HCT116 (cell line): ENCODE measurements around the gene CISD3. TPM values are rescaled to one million over a fixed set of nuclear protein-coding genes. Genes with fewer than 3 reads are reported as not detected.

Source experiments
- ATAC-seq: fragments of 200-7000 bp; cut with Tn5 transposase; 2 replicates; pipeline ENCODE4 v1.9.1; 2020; ENCODE audit warnings: mild to moderate bottlenecking, moderate library complexity
- BruUV-seq: library from RNA; stranded (reverse); fragments of 400-500 nt; replicated peaks from 2 replicates; lab custom pipeline; 2021; lab: Mats Ljungman, UMichigan
- CTCF ChIA-PET: fragments of 300-600 bp; sonication (Branson Sonifier 250); formaldehyde crosslinking; loops from one replicate; lab custom pipeline; 2021; ENCODE audit warnings: antibody characterized with exemption; lab: Charles Lee
- POLR2A ChIA-PET: fragments of 300-600, 350-600 bp; sonication (Branson Sonifier 250); formaldehyde crosslinking; loops from one replicate; lab custom pipeline; 2021; ENCODE audit warnings: antibody characterized with exemption; lab: Charles Lee
- RAD21 ChIA-PET, 2 experiments: fragments of 300-600 bp; sonication (Branson Sonifier 250); formaldehyde crosslinking; loops; one replicate each; lab custom pipeline; 2023; ENCODE audit warnings: low total read pairs in 2 of 2; ENCODE audit not compliant: uncharacterized antibody in 2 of 2, unreplicated experiment in 2 of 2, low non-redundant PET in 1 of 2; lab: Charles Lee
- DNase-seq: peaks from one replicate; pipeline ENCODE4 v3.0.0-alpha.2; 2010; ENCODE audit warnings: low read depth, low spot score
- H2AFZ ChIP-seq: fragments of 200-600 bp; shearing (Covaris generic), sonication (generic); 2 replicates; pipeline ENCODE4 v1.6.1; 2017; ENCODE audit warnings: low read depth, mixed run types, mixed read lengths, antibody characterized with exemption, low read length; ENCODE audit not compliant: poor library complexity, severe bottlenecking
- H3K27ac ChIP-seq: 2 replicates; pipeline ENCODE4 v1.5.1; 2012; ENCODE audit warnings: low read depth, low read length
- H3K27me3 ChIP-seq: fragments of 200-600 bp; sonication (generic); 2 replicates; pipeline ENCODE4 v1.6.1; 2016; ENCODE audit warnings: mixed run types, low read length, mixed read lengths; ENCODE audit not compliant: insufficient read depth
- H3K36me3 ChIP-seq, 2 experiments: fragments of 200-500 bp in 1 of 2; fragments of 200-600 bp in 1 of 2; sonication (Bioruptor generic) in 1 of 2; sonication (generic) in 1 of 2; 2 replicates each; pipeline versions ENCODE4 v1.5.1 to v1.6.1; 2014 to 2016; ENCODE audit warnings: low read length in 2 of 2, inconsistent platforms in 1 of 2, mixed read lengths in 1 of 2, mixed run types in 1 of 2; ENCODE audit not compliant: insufficient read depth in 2 of 2, control insufficient read depth in 1 of 2
- H3K4me1 ChIP-seq, 2 experiments: fragments of 200-600 bp in 1 of 2; sonication (generic) in 1 of 2; 2 replicates each; pipeline versions ENCODE4 v1.5.1 to v1.6.1; 2012 to 2017; ENCODE audit warnings: low read length in 2 of 2, inconsistent platforms in 1 of 2, mild to moderate bottlenecking in 1 of 2, mixed read lengths in 1 of 2, mixed run types in 1 of 2, moderate library complexity in 1 of 2; ENCODE audit not compliant: insufficient read depth in 2 of 2, control insufficient read depth in 1 of 2
- H3K4me2 ChIP-seq: fragments of 200-600 bp; sonication (generic); 2 replicates; pipeline ENCODE4 v1.6.1; 2017; ENCODE audit warnings: mixed run types, low read length, mixed read lengths
- H3K4me3 ChIP-seq, 2 experiments: fragments of 200-600 bp in 1 of 2; sonication (generic) in 1 of 2; replicated peaks in 1 of 2; 2 replicates each; pipeline ENCODE4 v1.5.1; 2011 to 2016; ENCODE audit warnings: low read length in 2 of 2, control low read depth in 1 of 2, low read depth in 1 of 2, mild to moderate bottlenecking in 1 of 2, mixed read lengths in 1 of 2, mixed run types in 1 of 2
- H3K79me2 ChIP-seq: fragments of 200-600 bp; sonication (generic); 2 replicates; pipeline ENCODE4 v1.6.1; 2017; ENCODE audit warnings: mild to moderate bottlenecking, mixed run types, low read length, moderate library complexity, mixed read lengths; ENCODE audit not compliant: insufficient read depth
- H3K9ac ChIP-seq: fragments of 200-600 bp; sonication (generic); 2 replicates; pipeline ENCODE4 v1.6.1; 2016; ENCODE audit warnings: low read length, mixed read lengths
- H3K9me2 ChIP-seq: fragments of 200-600 bp; sonication (generic), shearing (Covaris generic); 2 replicates; pipeline ENCODE4 v1.6.1; 2017; ENCODE audit warnings: mixed run types, mild to moderate bottlenecking, moderate library complexity; ENCODE audit not compliant: insufficient read depth
- H3K9me3 ChIP-seq, 2 experiments: fragments of 200-500 bp in 1 of 2; fragments of 200-600 bp in 1 of 2; sonication (Bioruptor generic) in 1 of 2; sonication (generic) in 1 of 2; 2 replicates each; pipeline ENCODE4 v1.6.1; 2014 to 2017; ENCODE audit warnings: low read length in 2 of 2, mixed read lengths in 2 of 2, inconsistent platforms in 1 of 2, low read depth in 1 of 2, mild to moderate bottlenecking in 1 of 2, mixed run types in 1 of 2, moderate library complexity in 1 of 2; ENCODE audit not compliant: control insufficient read depth in 1 of 2, insufficient read depth in 1 of 2
- H4K20me1 ChIP-seq: fragments of 200-600 bp; sonication (generic), shearing (Covaris generic); 2 replicates; pipeline ENCODE4 v1.6.1; 2017; ENCODE audit warnings: mixed run types, mild to moderate bottlenecking, moderate library complexity; ENCODE audit not compliant: insufficient read depth
- CBX3 ChIP-seq: IDR thresholded peaks from 2 replicates; pipeline ENCODE4 v1.6.1; 2012; ENCODE audit warnings: low read depth
- CEBPB ChIP-seq: IDR thresholded peaks from 2 replicates; pipeline ENCODE4 v1.6.1; 2012; ENCODE audit warnings: low read depth
- CTCF ChIP-seq, 3 experiments: fragments of 200-600 bp in 1 of 3; sonication (generic) in 1 of 3; IDR thresholded peaks in 2 of 3; conservative IDR thresholded peaks in 1 of 3; 2 replicates each; pipeline ENCODE4 v1.5.1; 2012 to 2017; ENCODE audit warnings: low read depth in 2 of 3, low read length in 2 of 3, antibody characterized with exemption in 1 of 3, borderline replicate concordance in 1 of 3, control low read depth in 1 of 3, mild to moderate bottlenecking in 1 of 3, mixed read lengths in 1 of 3, mixed run types in 1 of 3, moderate library complexity in 1 of 3; ENCODE audit not compliant: insufficient read depth in 1 of 3
- ELF1 ChIP-seq: IDR thresholded peaks from 2 replicates; pipeline ENCODE4 v1.6.1; 2012; ENCODE audit warnings: low read depth, borderline replicate concordance
- EZH2 ChIP-seq: fragments of 200-600 bp; sonication (generic); IDR thresholded peaks from 2 replicates; pipeline ENCODE4 v1.6.1; 2017; ENCODE audit warnings: antibody characterized with exemption, mixed run types
- EZH2phosphoT487 ChIP-seq: fragments of 200-600 bp; IDR thresholded peaks from 2 replicates; pipeline ENCODE4 v1.6.1; 2018; ENCODE audit warnings: antibody characterized with exemption, borderline replicate concordance
- POLR2AphosphoS5 ChIP-seq: IDR thresholded peaks from 2 replicates; pipeline ENCODE4 v1.6.1; 2011; ENCODE audit warnings: mild to moderate bottlenecking, low read depth, low read length, moderate library complexity
- SIN3A ChIP-seq: IDR thresholded peaks from 2 replicates; pipeline ENCODE4 v1.6.1; 2012; ENCODE audit warnings: low read depth
- YY1 ChIP-seq: IDR thresholded peaks from 2 replicates; pipeline ENCODE4 v1.6.1; 2011; ENCODE audit warnings: low read length, low read depth, moderate library complexity, mild to moderate bottlenecking; ENCODE audit not compliant: insufficient replicate concordance; ENCODE audit errors: extremely low read depth
- intact Hi-C: fragments of 100-400 bp; cut with micrococcal nuclease; formaldehyde crosslinking; loops from 2 replicates; pipeline ENCODE4 v1.10.0; 2022
- total RNA-seq: library from RNA; stranded (reverse); gene quantifications from one replicate; pipeline ENCODE4 v1.2.1, GENCODE V29; 2021; ENCODE audit not compliant: unreplicated experiment

Gene CISD3
- total RNA-seq, 1 experiment from 2014 or later: 50.2 TPM

- peaks cover 15 to 23% of the 10 kb centered on the region in 2 experiments; a peak in 3 of 4 replicates for H3K36me3 ChIP-seq
- 0 out of 2 replicates have a peak overlapping the region, but pooled peaks have one; percentile 18 for H3K27ac ChIP-seq
- peaks cover 5 to 24% of the 10 kb centered on the region in 2 experiments for H3K4me1 ChIP-seq
- no peaks in the 10 kb centered on the region for H3K27me3 ChIP-seq
- RAD21 ChIA-PET: no interaction called here
- no peaks in the 10 kb centered on the region for H3K9me3 ChIP-seq
- no peaks in the 10 kb centered on the region for H3K9me2 ChIP-seq
- POLR2A ChIA-PET: no interaction called here
- H4K20me1 ChIP-seq: no peaks in the 10 kb centered on the region
- H3K9ac ChIP-seq: no peak overlapping the region
- intact Hi-C loops: no loop called here
- no peak for DNase-seq
- BruUV-seq: no TSS peak
- TF ChIP-seq ELF1: no peak
- no peak for TF ChIP-seq CBX3
- TF ChIP-seq SIN3A: no peak
- TF ChIP-seq POLR2AphosphoS5: 0 out of 2 replicates have a peak, but pooled peaks have one; percentile 18
- no peak for TF ChIP-seq EZH2
- TF ChIP-seq EZH2phosphoT487: no peak
- H3K4me2 ChIP-seq: no peak overlapping the region
- H2AFZ ChIP-seq: no peak overlapping the region
- no peaks in the 10 kb centered on the region for H3K79me2 ChIP-seq
- CTCF ChIA-PET: no interaction called here
- no peak for ATAC-seq
- H3K4me3 ChIP-seq: no peak overlapping the region
These were observed 14.8 kb upstream of the CISD3 start for GRCh38 chr17:38715216-38715943.

GRCh38 chr17:38716368-38717005, 13.7 kb upstream of the CISD3 start:
- peaks cover 13 to 27% of the 10 kb centered on the region in 2 experiments for H3K36me3 ChIP-seq
- H3K9ac ChIP-seq: no peak overlapping the region
- peaks cover 5 to 24% of the 10 kb centered on the region in 2 experiments for H3K4me1 ChIP-seq
- no peaks in the 10 kb centered on the region for H3K9me3 ChIP-seq
- no peak for DNase-seq
- no TSS peak for BruUV-seq
- TF ChIP-seq CTCF (IDR thresholded peaks at IDR 0.05 in 2 of 3, conservative IDR thresholded peaks at IDR 0.05 in 1 of 3; ENCODE audit: borderline replicate concordance in 1 of 3, insufficient read depth in 1 of 3, low read depth in 2 of 3, low read length in 2 of 3) (no peak), YY1 (no peak), CEBPB (no peak)
- H3K9me2 ChIP-seq: no peaks in the 10 kb centered on the region
- no peak for ATAC-seq
- no peak overlapping the region for H3K4me2 ChIP-seq
- no peaks in the 10 kb centered on the region for H3K27me3 ChIP-seq
- no peak overlapping the region for H3K27ac ChIP-seq
- no peaks in the 10 kb centered on the region for H4K20me1 ChIP-seq
- ChIA-PET CTCF (interaction anchor here (0.9 kb wide), 1 partner anchor 19 kb away, joined by 3 read pairs; no protein-coding TSS in a partner anchor), RAD21 (no interaction called here), POLR2A (no interaction called here)
- H3K4me3 ChIP-seq: no peak overlapping the region
- intact Hi-C loops: no loop called here
- H2AFZ ChIP-seq: no peak overlapping the region
- no peaks in the 10 kb centered on the region for H3K79me2 ChIP-seq
